ENCODE measurements around the gene CTNNA3. TPM values are rescaled to one million over a fixed set of nuclear protein-coding genes. Genes with fewer than 3 reads are reported as not detected.

The CTNNA3 gene
- total and polyA plus RNA-seq, 2 donors (not counting 3 experiments of a cell fraction or from before 2014, with no cell fraction given), result not detected

DNA sequence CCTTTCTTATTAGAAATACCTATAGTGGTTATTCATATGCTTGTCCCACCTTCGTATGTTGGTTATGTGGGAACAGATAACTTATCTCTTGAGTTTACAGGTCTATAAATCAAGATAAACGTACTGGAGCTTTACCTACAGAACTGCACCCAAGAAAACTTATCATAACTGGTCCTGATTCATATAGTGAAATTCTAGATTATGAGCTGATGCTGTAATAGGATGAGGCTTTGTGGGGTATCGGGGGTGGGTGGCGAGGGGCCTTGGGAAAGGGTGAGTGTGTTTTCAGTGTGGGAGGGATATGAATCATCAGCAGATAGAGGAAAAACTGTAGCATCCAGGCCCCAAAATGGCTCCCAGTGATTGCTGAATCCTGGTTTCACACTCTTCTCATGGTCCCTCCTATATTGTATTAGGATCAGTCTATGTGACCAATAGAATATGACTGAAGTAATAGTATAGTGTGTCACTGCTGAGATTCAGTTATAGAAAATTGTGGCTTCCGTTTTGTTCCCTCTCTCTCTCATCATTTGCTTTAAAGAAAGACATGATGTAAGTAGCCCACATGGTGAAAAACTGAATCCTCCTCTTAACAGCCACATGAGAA is 1476.9 kb downstream of the CTNNA3 start:
- Histone ChIP-seq H3K4me3 (replicated peaks in 1 of 3; ENCODE audit: insufficient read depth in 1 of 3, low read depth in 1 of 3, low read length in 3 of 3) (no peak overlapping the region), H3K27ac (ENCODE audit: insufficient read depth, low read depth, low read length) (no peak overlapping the region), H3K9me3 (replicated peaks; ENCODE audit: control insufficient read depth, insufficient read depth, low read length) (no peaks in the 10 kb centered on the region), H3K4me2 (ENCODE audit: insufficient read depth, low read length) (no peak overlapping the region), H3K9me1 (replicated peaks; ENCODE audit: control insufficient read depth, extremely low read depth, insufficient read depth, low read length) (no peaks in the 10 kb centered on the region), H3K9ac (replicated peaks; ENCODE audit: extremely low read depth, insufficient read depth, low read length) (no peak overlapping the region), H3K79me2 (ENCODE audit: control insufficient read depth, insufficient read depth, low read length) (no peaks in the 10 kb centered on the region), H4K20me1 (replicated peaks; ENCODE audit: control insufficient read depth, extremely low read depth, insufficient read depth, low read length) (no peaks in the 10 kb centered on the region), H3K27me3 (ENCODE audit: control insufficient read depth in 2 of 2, insufficient read depth in 2 of 2, low read length in 2 of 2) (no peaks in the 10 kb centered on the region), H3K4me1 (ENCODE audit: control insufficient read depth, extremely low read depth, insufficient read depth, low read length) (no peaks in the 10 kb centered on the region), H2AFZ (ENCODE audit: low read depth, low read length) (no peak overlapping the region), H3K36me3 (ENCODE audit: control insufficient read depth in 2 of 2, extremely low read depth in 1 of 2, insufficient read depth in 2 of 2, low read length in 2 of 2) (no peaks in the 10 kb centered on the region)
- POLR2A ChIA-PET, result no interaction called here
- DNase-seq (ENCODE audit: low read depth, low spot score), result no peak
- no TSS peak for BruUV-seq (replicated peaks)
- CTCF ChIA-PET, result no interaction called here
- no peak for FAIRE-seq
- TF ChIP-seq EZH2 (IDR thresholded peaks at IDR 0.05; ENCODE audit: borderline replicate concordance, low read depth, low read length, severe bottlenecking) (no peak), POLR2A (IDR thresholded peaks at IDR 0.05; ENCODE audit: low read depth, low read length) (no peak), GATA2 (IDR thresholded peaks at IDR 0.05; ENCODE audit: insufficient read depth, insufficient read length, low read depth, low read length) (no peak), JUN (IDR thresholded peaks at IDR 0.05; ENCODE audit: borderline replicate concordance, insufficient read depth, insufficient read length, low read depth) (no peak), MYC (IDR thresholded peaks at IDR 0.05; ENCODE audit: low read depth, low read length) (no peak), POLR2AphosphoS5 (IDR thresholded peaks at IDR 0.05; ENCODE audit: insufficient read depth, low read depth, low read length) (no peak), FOS (IDR thresholded peaks at IDR 0.05; ENCODE audit: borderline replicate concordance, insufficient read depth, low read length) (no peak)
- TF ChIP-seq, protein P1, sequence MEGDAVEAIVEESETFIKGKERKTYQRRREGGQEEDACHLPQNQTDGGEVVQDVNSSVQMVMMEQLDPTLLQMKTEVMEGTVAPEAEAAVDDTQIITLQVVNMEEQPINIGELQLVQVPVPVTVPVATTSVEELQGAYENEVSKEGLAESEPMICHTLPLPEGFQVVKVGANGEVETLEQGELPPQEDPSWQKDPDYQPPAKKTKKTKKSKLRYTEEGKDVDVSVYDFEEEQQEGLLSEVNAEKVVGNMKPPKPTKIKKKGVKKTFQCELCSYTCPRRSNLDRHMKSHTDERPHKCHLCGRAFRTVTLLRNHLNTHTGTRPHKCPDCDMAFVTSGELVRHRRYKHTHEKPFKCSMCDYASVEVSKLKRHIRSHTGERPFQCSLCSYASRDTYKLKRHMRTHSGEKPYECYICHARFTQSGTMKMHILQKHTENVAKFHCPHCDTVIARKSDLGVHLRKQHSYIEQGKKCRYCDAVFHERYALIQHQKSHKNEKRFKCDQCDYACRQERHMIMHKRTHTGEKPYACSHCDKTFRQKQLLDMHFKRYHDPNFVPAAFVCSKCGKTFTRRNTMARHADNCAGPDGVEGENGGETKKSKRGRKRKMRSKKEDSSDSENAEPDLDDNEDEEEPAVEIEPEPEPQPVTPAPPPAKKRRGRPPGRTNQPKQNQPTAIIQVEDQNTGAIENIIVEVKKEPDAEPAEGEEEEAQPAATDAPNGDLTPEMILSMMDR (IDR thresholded peaks at IDR 0.05; ENCODE audit: extremely low read depth in 1 of 2, insufficient read depth in 1 of 2, low read depth in 1 of 2, low read length in 2 of 2), result no peak
- TF ChIP-seq, protein P2, sequence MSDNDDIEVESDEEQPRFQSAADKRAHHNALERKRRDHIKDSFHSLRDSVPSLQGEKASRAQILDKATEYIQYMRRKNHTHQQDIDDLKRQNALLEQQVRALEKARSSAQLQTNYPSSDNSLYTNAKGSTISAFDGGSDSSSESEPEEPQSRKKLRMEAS (IDR thresholded peaks at IDR 0.05; ENCODE audit: insufficient read depth, insufficient read length), result no peak
- intact Hi-C loops (cut with micrococcal nuclease) (no loop called here), dilution Hi-C loops (cut with MboI; ENCODE audit: extremely low pct_ligation_motif_present, low sequenced_read_pairs) (no loop called here)
